Mesothelial cell of epicardium (in vitro differentiated cells): Measurements from ENCODE around the gene AOC1. TPM values are rescaled to one million over a fixed set of nuclear protein-coding genes. Genes with fewer than 3 reads are reported as not detected.
"Not testable (repeated sequence)": the region's sequence is repeated elsewhere in the genome, so short reads cannot be mapped to it uniquely, and the experiment has no call there.

Source experiments
- DNase-seq, 2 experiments: peaks; one replicate each; pipeline ENCODE4 v3.0.0; 2021; ENCODE audit warnings: low spot score in 2 of 2; ENCODE audit not compliant: unreplicated experiment in 2 of 2
- H3K27ac Mint-ChIP-seq: 2 replicates; pipeline ENCODE4 v1.8.0; 2021; ENCODE audit warnings: mixed read lengths
- H3K27me3 Mint-ChIP-seq: 2 replicates; pipeline ENCODE4 v1.8.0; 2021; ENCODE audit warnings: low read depth, mixed read lengths
- H3K36me3 Mint-ChIP-seq: 2 replicates; pipeline ENCODE4 v1.8.0; 2021; ENCODE audit warnings: mixed read lengths
- H3K4me1 Mint-ChIP-seq: 2 replicates; pipeline ENCODE4 v1.8.0; 2021; ENCODE audit warnings: mixed read lengths
- H3K4me3 Mint-ChIP-seq: 2 replicates; pipeline ENCODE4 v1.8.0; 2021; ENCODE audit warnings: mild to moderate bottlenecking, moderate library complexity, mixed read lengths
- H3K9me3 Mint-ChIP-seq: 2 replicates; pipeline ENCODE4 v1.8.0; 2021; ENCODE audit warnings: mixed read lengths
- CTCF ChIP-seq: fragments of 200-600 bp; sonication (generic); IDR thresholded peaks from one replicate; pipeline ENCODE4 v1.5.0; 2021; ENCODE audit warnings: antibody characterized with exemption; ENCODE audit not compliant: unreplicated experiment
- total RNA-seq: library from RNA; stranded (reverse); gene quantifications from 3 replicates; pipeline ENCODE4 v1.2.1, GENCODE V29; 2021

AOC1 gene
- total RNA-seq, 1 donor from 2014 or later: not detected

- Mint-ChIP-seq H3K4me3 (no peak overlapping the region), H3K27me3 (peaks cover 47% of the 10 kb centered on the region), H3K9me3 (no peaks in the 10 kb centered on the region), H3K4me1 (peaks cover 19% of the 10 kb centered on the region), H3K36me3 (no peaks in the 10 kb centered on the region), H3K27ac (no peak overlapping the region)
- TF ChIP-seq CTCF: no peak
- DNase-seq: no peak
Measured at GRCh38 chr7:150902078-150903033, 50.0 kb downstream of the AOC1 start.

GRCh38 chr7:150903606-150904005 is 51.3 kb downstream of the AOC1 start:
- H3K9me3 Mint-ChIP-seq: no peaks in the 10 kb centered on the region
- no peak for TF ChIP-seq CTCF
- peaks cover 41% of the 10 kb centered on the region for H3K27me3 Mint-ChIP-seq
- no peak for DNase-seq
- no peaks in the 10 kb centered on the region for H3K36me3 Mint-ChIP-seq
- H3K4me3 Mint-ChIP-seq: no peak overlapping the region
- H3K4me1 Mint-ChIP-seq: peaks cover 19% of the 10 kb centered on the region
- no peak overlapping the region for H3K27ac Mint-ChIP-seq

GRCh38 chr7:150904011-150904909 is 51.9 kb downstream of the AOC1 start:
- Mint-ChIP-seq H3K4me3 (no peak overlapping the region), H3K27me3 (peaks cover 43% of the 10 kb centered on the region), H3K4me1 (peaks cover 19% of the 10 kb centered on the region), H3K27ac (no peak overlapping the region), H3K9me3 (no peaks in the 10 kb centered on the region), H3K36me3 (no peaks in the 10 kb centered on the region)
- no peak for TF ChIP-seq CTCF
- no peak for DNase-seq

GRCh38 chr7:150908173-150908572 is 55.9 kb downstream of the AOC1 start:
- Mint-ChIP-seq H3K36me3 (no peaks in the 10 kb centered on the region), H3K27ac (no peak overlapping the region), H3K4me3 (no peak overlapping the region), H3K4me1 (no peaks in the 10 kb centered on the region), H3K9me3 (no peaks in the 10 kb centered on the region), H3K27me3 (peaks cover 59% of the 10 kb centered on the region)
- TF ChIP-seq CTCF: no peak
- no peak for DNase-seq

- Mint-ChIP-seq H3K27ac (no peak overlapping the region), H3K27me3 (peaks cover 70% of the 10 kb centered on the region), H3K4me1 (no peaks in the 10 kb centered on the region), H3K4me3 (no peak overlapping the region), H3K36me3 (no peaks in the 10 kb centered on the region), H3K9me3 (no peaks in the 10 kb centered on the region)
- TF ChIP-seq CTCF: no peak
- DNase-seq: no peak
Measured at GRCh38 chr7:150909200-150909995, 57.1 kb downstream of the AOC1 start.

GRCh38 chr7:150910305-150910995 is 58.1 kb downstream of the AOC1 start:
- H3K36me3 Mint-ChIP-seq, H3K4me3 Mint-ChIP-seq, DNase-seq, H3K4me1 Mint-ChIP-seq, H3K9me3 Mint-ChIP-seq, H3K27ac Mint-ChIP-seq: not testable (repeated sequence)
- peaks cover 75% of the 10 kb centered on the region for H3K27me3 Mint-ChIP-seq
